Tibial nerve (tissue), 4 donors: ENCODE measurements around the gene MYO7A.

Source experiments
- EP300 ChIP-seq, 2 donors: sonication (generic); formaldehyde crosslinking; IDR thresholded peaks; one replicate each; pipeline ENCODE4 v1.6.1; 2017; ENCODE audit warnings: antibody characterized with exemption in 2 of 2, mild to moderate bottlenecking in 1 of 2
- POLR2A ChIP-seq, 2 donors: fragments of 450-650 bp; IDR thresholded peaks; one replicate each; pipeline ENCODE4 v1.6.1; 2017; ENCODE audit warnings: antibody characterized with exemption in 2 of 2, mild to moderate bottlenecking in 2 of 2, moderate library complexity in 2 of 2
- TF ChIP-seq, protein P1 (sequence below), 5 experiments: fragments of 200-600 bp in 3 of 5; fragments of 450-650 bp in 2 of 5; sonication (generic) in 3 of 5; IDR thresholded peaks; one replicate each; pipeline ENCODE4 v1.5.1; 2016 to 2019; ENCODE audit warnings: antibody characterized with exemption in 5 of 5, mild to moderate bottlenecking in 3 of 5, moderate library complexity in 2 of 5

DNA sequence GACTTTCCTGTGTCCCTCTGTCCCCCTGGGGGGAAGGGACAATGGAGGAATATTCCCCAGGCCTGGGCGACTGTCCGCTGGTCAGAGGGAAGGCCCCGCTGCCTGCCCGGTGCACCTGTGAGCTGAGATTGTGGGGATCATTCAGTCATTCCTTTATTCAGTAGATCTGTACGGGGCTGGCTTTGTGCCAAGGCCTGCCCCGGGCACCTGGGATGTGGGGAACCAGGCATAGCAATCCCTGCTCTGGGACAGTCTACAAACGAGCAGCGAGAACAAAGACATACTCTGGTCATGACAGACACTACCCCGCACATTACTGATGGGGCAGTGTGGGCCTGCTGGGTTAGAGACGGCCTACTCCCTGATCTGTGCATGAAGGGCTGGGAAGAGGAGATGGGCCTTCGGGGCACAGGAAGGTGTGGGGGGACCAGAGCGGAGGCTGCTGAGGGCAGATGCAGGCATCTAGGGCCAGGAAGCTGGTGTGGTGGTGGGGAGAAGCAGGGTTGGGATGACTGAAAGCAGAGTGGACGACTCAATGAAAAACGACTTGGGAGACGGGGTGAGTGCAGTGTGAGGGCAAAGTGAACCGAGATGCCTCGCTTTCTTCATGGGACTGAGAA lies 1.8 kb upstream of the MYO7A start:
- TF ChIP-seq EP300 (IDR thresholded peaks at IDR 0.05): no peak
- no peak for TF ChIP-seq POLR2A (IDR thresholded peaks at IDR 0.05)
- TF ChIP-seq, protein P1, sequence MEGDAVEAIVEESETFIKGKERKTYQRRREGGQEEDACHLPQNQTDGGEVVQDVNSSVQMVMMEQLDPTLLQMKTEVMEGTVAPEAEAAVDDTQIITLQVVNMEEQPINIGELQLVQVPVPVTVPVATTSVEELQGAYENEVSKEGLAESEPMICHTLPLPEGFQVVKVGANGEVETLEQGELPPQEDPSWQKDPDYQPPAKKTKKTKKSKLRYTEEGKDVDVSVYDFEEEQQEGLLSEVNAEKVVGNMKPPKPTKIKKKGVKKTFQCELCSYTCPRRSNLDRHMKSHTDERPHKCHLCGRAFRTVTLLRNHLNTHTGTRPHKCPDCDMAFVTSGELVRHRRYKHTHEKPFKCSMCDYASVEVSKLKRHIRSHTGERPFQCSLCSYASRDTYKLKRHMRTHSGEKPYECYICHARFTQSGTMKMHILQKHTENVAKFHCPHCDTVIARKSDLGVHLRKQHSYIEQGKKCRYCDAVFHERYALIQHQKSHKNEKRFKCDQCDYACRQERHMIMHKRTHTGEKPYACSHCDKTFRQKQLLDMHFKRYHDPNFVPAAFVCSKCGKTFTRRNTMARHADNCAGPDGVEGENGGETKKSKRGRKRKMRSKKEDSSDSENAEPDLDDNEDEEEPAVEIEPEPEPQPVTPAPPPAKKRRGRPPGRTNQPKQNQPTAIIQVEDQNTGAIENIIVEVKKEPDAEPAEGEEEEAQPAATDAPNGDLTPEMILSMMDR (IDR thresholded peaks at IDR 0.05): no peak
